Chondrocyte (in vitro differentiated cells): Measurements from ENCODE around the gene MT1X. TPM values are rescaled to one million over a fixed set of nuclear protein-coding genes. Genes with fewer than 3 reads are reported as not detected.
A peak's percentile ranks its signal among the peaks of the same experiment; 100 is the strongest.

Experiments used
- DNase-seq: peaks from one replicate; pipeline ENCODE4 v3.0.0; 2021; ENCODE audit warnings: mixed read lengths, low spot score
- H3K27ac Mint-ChIP-seq: one replicate; pipeline ENCODE4 v1.8.0; 2021; ENCODE audit warnings: mild to moderate bottlenecking, moderate library complexity, mixed read lengths; ENCODE audit not compliant: unreplicated experiment
- H3K27me3 Mint-ChIP-seq: 2 replicates; pipeline ENCODE4 v1.8.0; 2021; ENCODE audit warnings: low read depth, mixed read lengths
- H3K36me3 Mint-ChIP-seq: 2 replicates; pipeline ENCODE4 v1.8.0; 2021; ENCODE audit warnings: low read depth, mixed read lengths
- H3K4me1 Mint-ChIP-seq: 2 replicates; pipeline ENCODE4 v1.8.0; 2021; ENCODE audit warnings: low read depth, mild to moderate bottlenecking, mixed read lengths
- H3K4me3 Mint-ChIP-seq: one replicate; pipeline ENCODE4 v1.8.0; 2021; ENCODE audit warnings: mild to moderate bottlenecking, moderate library complexity, mixed read lengths; ENCODE audit not compliant: unreplicated experiment
- H3K9me3 Mint-ChIP-seq: 2 replicates; pipeline ENCODE4 v1.8.0; 2021; ENCODE audit warnings: low read depth, mixed read lengths
- total RNA-seq: library from RNA; stranded (reverse); gene quantifications from 3 replicates; pipeline ENCODE4 v1.2.1, GENCODE V29; 2021
- TF ChIP-seq, protein P1 (sequence below): fragments of 200-600 bp; sonication (generic); IDR thresholded peaks from 2 replicates; pipeline ENCODE4 v1.5.0; 2021; ENCODE audit warnings: antibody characterized with exemption, mild to moderate bottlenecking, moderate library complexity

Gene MT1X
- total RNA-seq, 1 donor from 2014 or later: 36.6 TPM

DNA sequence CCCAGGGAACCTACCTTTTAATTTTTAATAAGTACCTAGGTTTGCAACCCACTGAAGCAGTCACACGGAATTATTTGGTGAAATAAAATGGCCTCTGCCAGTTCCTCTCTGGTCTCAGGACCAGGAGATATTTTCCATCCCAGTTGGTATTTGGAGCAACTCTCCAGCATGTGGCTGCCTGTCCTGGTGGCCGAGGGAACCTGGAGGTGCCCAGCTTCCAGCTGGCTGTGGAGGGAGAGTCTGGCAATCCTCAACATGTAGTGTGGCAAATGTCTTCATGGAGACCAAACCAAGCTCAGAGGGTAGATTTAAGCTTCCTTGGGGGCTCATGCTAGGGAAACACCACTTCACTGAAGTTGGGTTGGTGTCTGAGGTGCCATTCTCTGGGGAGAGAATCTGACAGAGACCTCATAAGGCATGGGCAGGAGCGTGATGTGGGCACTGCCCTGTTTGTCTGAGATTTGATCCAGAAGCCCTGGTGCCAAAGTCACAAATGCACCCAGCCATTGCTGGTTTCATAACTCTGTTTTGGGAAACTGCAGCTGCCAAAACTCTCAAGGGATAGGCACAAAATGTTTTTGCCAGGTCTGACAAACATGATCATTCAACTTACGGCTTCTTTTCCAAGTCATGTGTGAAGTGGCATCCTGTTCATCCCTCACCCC lies 2.8 kb downstream of the MT1X start:
- H3K27me3 Mint-ChIP-seq: no peaks in the 10 kb centered on the region
- H3K27ac Mint-ChIP-seq: no peak overlapping the region
- no peak overlapping the region for H3K4me3 Mint-ChIP-seq
- TF ChIP-seq, protein P1, sequence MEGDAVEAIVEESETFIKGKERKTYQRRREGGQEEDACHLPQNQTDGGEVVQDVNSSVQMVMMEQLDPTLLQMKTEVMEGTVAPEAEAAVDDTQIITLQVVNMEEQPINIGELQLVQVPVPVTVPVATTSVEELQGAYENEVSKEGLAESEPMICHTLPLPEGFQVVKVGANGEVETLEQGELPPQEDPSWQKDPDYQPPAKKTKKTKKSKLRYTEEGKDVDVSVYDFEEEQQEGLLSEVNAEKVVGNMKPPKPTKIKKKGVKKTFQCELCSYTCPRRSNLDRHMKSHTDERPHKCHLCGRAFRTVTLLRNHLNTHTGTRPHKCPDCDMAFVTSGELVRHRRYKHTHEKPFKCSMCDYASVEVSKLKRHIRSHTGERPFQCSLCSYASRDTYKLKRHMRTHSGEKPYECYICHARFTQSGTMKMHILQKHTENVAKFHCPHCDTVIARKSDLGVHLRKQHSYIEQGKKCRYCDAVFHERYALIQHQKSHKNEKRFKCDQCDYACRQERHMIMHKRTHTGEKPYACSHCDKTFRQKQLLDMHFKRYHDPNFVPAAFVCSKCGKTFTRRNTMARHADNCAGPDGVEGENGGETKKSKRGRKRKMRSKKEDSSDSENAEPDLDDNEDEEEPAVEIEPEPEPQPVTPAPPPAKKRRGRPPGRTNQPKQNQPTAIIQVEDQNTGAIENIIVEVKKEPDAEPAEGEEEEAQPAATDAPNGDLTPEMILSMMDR: no peak
- peaks cover 8% of the 10 kb centered on the region for H3K36me3 Mint-ChIP-seq
- no peak for DNase-seq
- H3K4me1 Mint-ChIP-seq: peaks cover 45% of the 10 kb centered on the region
- peaks cover 15% of the 10 kb centered on the region for H3K9me3 Mint-ChIP-seq

- Mint-ChIP-seq H3K4me3 (no peak overlapping the region), H3K27ac (no peak overlapping the region), H3K4me1 (peaks cover 46% of the 10 kb centered on the region), H3K36me3 (peaks cover 8% of the 10 kb centered on the region), H3K9me3 (peaks cover 19% of the 10 kb centered on the region), H3K27me3 (no peaks in the 10 kb centered on the region)
- TF ChIP-seq, protein P1: no peak
- DNase-seq: no peak
Measured at GRCh38 chr16:56686758-56687157, 4.5 kb downstream of the MT1X start.

DNA sequence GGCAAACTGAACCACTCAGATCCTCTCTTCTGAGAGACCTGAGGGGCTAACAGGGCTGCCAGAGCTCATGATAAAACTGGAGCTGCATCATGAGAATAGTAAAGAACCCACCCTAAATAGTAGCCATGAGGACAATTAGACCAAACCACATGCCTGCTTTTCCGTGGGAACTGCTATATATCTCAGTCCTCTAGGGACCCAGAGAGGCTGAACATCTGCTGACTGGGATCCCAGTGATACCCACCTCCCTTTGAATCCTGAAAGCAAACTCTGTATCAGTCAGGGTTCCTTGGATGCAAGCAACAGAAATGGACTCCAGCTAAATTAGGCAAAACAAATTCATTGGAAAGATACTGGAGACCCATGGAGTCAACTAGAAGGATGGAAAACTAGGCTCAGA lies 6.5 kb downstream of the MT1X start:
- Mint-ChIP-seq H3K27me3 (no peaks in the 10 kb centered on the region), H3K27ac (no peak overlapping the region), H3K9me3 (peaks cover 19% of the 10 kb centered on the region), H3K4me1 (peaks cover 36% of the 10 kb centered on the region), H3K4me3 (no peak overlapping the region), H3K36me3 (peaks cover 8% of the 10 kb centered on the region)
- DNase-seq: no peak
- TF ChIP-seq, protein P1: no peak

- peaks cover 32% of the 10 kb centered on the region for H3K4me1 Mint-ChIP-seq
- H3K27ac Mint-ChIP-seq: peak overlapping the region; percentile 42
- H3K27me3 Mint-ChIP-seq: no peaks in the 10 kb centered on the region
- DNase-seq: no peak
- H3K9me3 Mint-ChIP-seq: peaks cover 19% of the 10 kb centered on the region
- TF ChIP-seq, protein P1: no peak
- H3K4me3 Mint-ChIP-seq: no peak overlapping the region
- peaks cover 8% of the 10 kb centered on the region for H3K36me3 Mint-ChIP-seq
Measured at GRCh38 chr16:56689171-56689570, 6.9 kb downstream of the MT1X start.

DNA sequence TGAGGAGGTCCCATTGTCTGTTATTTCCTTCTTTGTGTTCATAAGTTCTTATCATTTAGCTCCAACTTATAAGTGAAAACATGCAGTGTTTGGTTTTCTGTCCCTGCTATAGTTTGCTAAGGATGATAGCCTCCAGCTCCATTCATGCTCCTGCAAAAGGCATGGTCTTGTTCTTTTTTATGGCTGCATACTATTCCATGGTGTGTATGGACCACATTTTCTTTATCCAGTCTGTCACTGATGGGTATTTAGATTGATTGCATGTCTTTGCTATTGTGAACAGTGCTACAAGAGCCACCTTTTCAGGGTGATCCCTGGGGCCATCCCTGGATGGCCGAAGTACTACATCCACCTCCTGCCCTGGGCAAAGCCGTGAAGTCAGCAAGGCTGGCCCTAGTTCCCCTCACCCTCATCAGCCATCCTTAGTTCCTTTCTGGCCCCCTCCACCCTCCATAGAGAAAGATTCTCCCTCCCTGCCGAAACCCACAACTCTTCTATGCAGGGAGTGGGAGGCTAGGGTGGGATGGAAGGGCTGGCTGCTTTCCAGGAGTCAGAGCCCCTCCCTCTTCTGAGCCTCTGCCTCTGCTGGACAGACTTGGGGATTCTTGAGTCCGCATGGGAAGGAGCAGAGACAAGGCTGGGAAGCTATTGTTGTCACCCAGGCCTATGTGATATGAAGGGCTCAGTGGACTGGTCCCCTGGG lies 8.3 kb downstream of the MT1X start:
- TF ChIP-seq, protein P1: no peak
- DNase-seq: no peak
- peaks cover 8% of the 10 kb centered on the region for H3K36me3 Mint-ChIP-seq
- H3K27me3 Mint-ChIP-seq: no peaks in the 10 kb centered on the region
- no peak overlapping the region for H3K4me3 Mint-ChIP-seq
- H3K4me1 Mint-ChIP-seq: peaks cover 27% of the 10 kb centered on the region
- no peak overlapping the region for H3K27ac Mint-ChIP-seq
- H3K9me3 Mint-ChIP-seq: peaks cover 19% of the 10 kb centered on the region
